ENCODE measurements around the gene PCDHA2.
"Not testable (repeated sequence)": the region's sequence is repeated elsewhere in the genome, so short reads cannot be mapped to it uniquely, and the experiment has no call there.

Gene PCDHA2

GRCh38 chr5:140794595-140795258 lies at the start of gene PCDHA2:
TSS of gene PCDHA2 (plus strand) at chr5:140794852.
- DNase-seq, result no peak

- no peak for DNase-seq
Measured at GRCh38 chr5:140753561-140753960, 41.1 kb upstream of the PCDHA2 start.

- no peak for DNase-seq
Measured at GRCh38 chr5:140764177-140764973, 30.3 kb upstream of the PCDHA2 start.

- DNase-seq, result no peak
Measured at GRCh38 chr5:140767444-140767843, 27.2 kb upstream of the PCDHA2 start.

GRCh38 chr5:140780512-140780911 lies 14.1 kb upstream of the PCDHA2 start:
- no peak for DNase-seq

GRCh38 chr5:140785905-140786686 lies 8.6 kb upstream of the PCDHA2 start, which contains the start of gene PCDHA1:
TSS of gene PCDHA1 (plus strand) at chr5:140786140.
- DNase-seq, result no peak

GRCh38 chr5:140787422-140787821 lies 7.2 kb upstream of the PCDHA2 start:
- DNase-seq, result not testable (repeated sequence)

- DNase-seq, result not testable (repeated sequence)
Measured at GRCh38 chr5:140787849-140788504, 6.7 kb upstream of the PCDHA2 start.

GRCh38 chr5:140791089-140791488 lies 3.6 kb upstream of the PCDHA2 start:
- DNase-seq, result no peak

- no peak for DNase-seq
Measured at GRCh38 chr5:140795259-140795641, 598 bp downstream of the PCDHA2 start.

GRCh38 chr5:140796072-140796717 lies 1.5 kb downstream of the PCDHA2 start:
- DNase-seq, result not testable (repeated sequence)

- DNase-seq, result no peak
Measured at GRCh38 chr5:140796718-140797095, 2.1 kb downstream of the PCDHA2 start.

GRCh38 chr5:140800816-140801493 lies 6.3 kb downstream of the PCDHA2 start, which contains the start of gene PCDHA3:
TSS of gene PCDHA3 (plus strand) at chr5:140801057.
- no peak for DNase-seq

GRCh38 chr5:140801494-140801841 lies 6.8 kb downstream of the PCDHA2 start:
- no peak for DNase-seq

- not testable (repeated sequence) for DNase-seq
Measured at GRCh38 chr5:140802381-140802780, 7.7 kb downstream of the PCDHA2 start.

GRCh38 chr5:140802781-140803271 lies 8.2 kb downstream of the PCDHA2 start:
- DNase-seq, result no peak

- no peak for DNase-seq
Measured at GRCh38 chr5:140806834-140807775, 12.5 kb downstream of the PCDHA2 start, which contains the start of gene PCDHA4. TSS of gene PCDHA4 (plus strand) at chr5:140807068.

GRCh38 chr5:140808241-140808888 lies 13.7 kb downstream of the PCDHA2 start:
- DNase-seq, result not testable (repeated sequence)

- no peak for DNase-seq
Measured at GRCh38 chr5:140808889-140809291, 14.2 kb downstream of the PCDHA2 start.
